ENCODE data around the gene CDC27. TPM values are rescaled to one million over a fixed set of nuclear protein-coding genes. Genes with fewer than 3 reads are reported as not detected.
"Not testable (repeated sequence)": the region's sequence is repeated elsewhere in the genome, so short reads cannot be mapped to it uniquely, and the experiment has no call there.

The CDC27 gene
- total RNA-seq, 4 donors from 2014 or later = 38.7 to 87.6 (median 64.5) TPM

- Histone ChIP-seq H3K4me3 (no peak overlapping the region), H3K4me1 (peaks cover 0 to 37% (median 0%) of the 10 kb centered on the region in 4 donors), H3K9me3 (no peaks in the 10 kb centered on the region), H3K27me3 (no peaks in the 10 kb centered on the region), H3K27ac (no peak overlapping the region), H3K36me3 (peaks cover 0 to 49% (median 2%) of the 10 kb centered on the region in 3 donors)
- no peak for TF ChIP-seq CTCF (IDR thresholded peaks at IDR 0.05)
- no peak for TF ChIP-seq EP300 (IDR thresholded peaks at IDR 0.05)
- TF ChIP-seq POLR2A (IDR thresholded peaks at IDR 0.05) = no peak
- DNase-seq (ENCODE audit: low spot score in 2 of 2) = no peak
- 92 to 96% methylated on average over 2 of the region's 2 CpGs for WGBS, 2 donors
Measured at GRCh38 chr17:47172696-47173565, 16.2 kb downstream of the CDC27 start.

GRCh38 chr17:47170710-47171109, 18.4 kb downstream of the CDC27 start:
- H3K9me3 ChIP-seq = no peaks in the 10 kb centered on the region
- DNase-seq (ENCODE audit: low spot score in 2 of 2) = no peak
- no peak for TF ChIP-seq EP300 (IDR thresholded peaks at IDR 0.05)
- no peak for TF ChIP-seq POLR2A (IDR thresholded peaks at IDR 0.05)
- TF ChIP-seq CTCF (IDR thresholded peaks at IDR 0.05) = no peak
- no peak overlapping the region for H3K27ac ChIP-seq
- peaks cover 0 to 25% (median 0%) of the 10 kb centered on the region in 4 donors for H3K4me1 ChIP-seq
- no peaks in the 10 kb centered on the region for H3K27me3 ChIP-seq
- H3K4me3 ChIP-seq = no peak overlapping the region
- 88 to 92% methylated on average over 4 of the region's 4 CpGs for WGBS, 2 donors
- peaks cover 0 to 52% (median 2%) of the 10 kb centered on the region in 3 donors for H3K36me3 ChIP-seq

- WGBS, 2 donors = 85 to 90% methylated on average over 4 of the region's 4 CpGs
- not testable (repeated sequence) for H3K4me3 ChIP-seq
Measured at GRCh38 chr17:47168896-47169295, 20.2 kb downstream of the CDC27 start.

GRCh38 chr17:47166854-47167253, 22.2 kb downstream of the CDC27 start:
- 90 to 92% methylated on average over 5 of the region's 5 CpGs for WGBS, 2 donors

More at GRCh38 chr17:47168896-47169295, 20.2 kb downstream of the CDC27 start:
- Histone ChIP-seq H3K36me3 (peaks cover 0 to 46% (median 2%) of the 10 kb centered on the region in 3 donors), H3K4me1 (peaks cover 0 to 20% (median 0%) of the 10 kb centered on the region in 4 donors)
- not testable (repeated sequence) for H3K27ac ChIP-seq; DNase-seq (ENCODE audit: low spot score in 2 of 2); H3K9me3 ChIP-seq; H3K27me3 ChIP-seq

GRCh38 chr17:47165137-47165536, 24.0 kb downstream of the CDC27 start:
- H3K4me1 ChIP-seq = peaks cover 0 to 3% (median 0%) of the 10 kb centered on the region in 4 donors
- no peaks in the 10 kb centered on the region for H3K27me3 ChIP-seq
- no peak for TF ChIP-seq CTCF (IDR thresholded peaks at IDR 0.05)
- no peak for TF ChIP-seq POLR2A (IDR thresholded peaks at IDR 0.05)
- TF ChIP-seq EP300 (IDR thresholded peaks at IDR 0.05) = no peak
- no peak overlapping the region for H3K27ac ChIP-seq
- 92 to 94% methylated on average over 2 of the region's 2 CpGs for WGBS, 2 donors
- no peak overlapping the region for H3K4me3 ChIP-seq
- DNase-seq (ENCODE audit: low spot score in 2 of 2) = no peak
- H3K9me3 ChIP-seq = no peaks in the 10 kb centered on the region
- H3K36me3 ChIP-seq = peaks cover 0 to 59% (median 2%) of the 10 kb centered on the region in 3 donors

More at GRCh38 chr17:47166854-47167253, 22.2 kb downstream of the CDC27 start:
- peaks cover 0 to 47% (median 2%) of the 10 kb centered on the region in 3 donors for H3K36me3 ChIP-seq
- DNase-seq (ENCODE audit: low spot score in 2 of 2); H3K9me3 ChIP-seq; H3K27ac ChIP-seq; H3K4me1 ChIP-seq; H3K4me3 ChIP-seq; H3K27me3 ChIP-seq: not testable (repeated sequence)

- TF ChIP-seq CTCF (IDR thresholded peaks at IDR 0.05) (no peak), POLR2A (IDR thresholded peaks at IDR 0.05) (no peak), EP300 (IDR thresholded peaks at IDR 0.05) (no peak)
- H3K4me1 ChIP-seq = peaks cover 0 to 3% (median 0%) of the 10 kb centered on the region in 4 donors
- H3K9me3 ChIP-seq = no peaks in the 10 kb centered on the region
- H3K27ac ChIP-seq = no peak overlapping the region
- H3K27me3 ChIP-seq = no peaks in the 10 kb centered on the region
- WGBS, 2 donors = 95 to 98% methylated on average over 5 of the region's 5 CpGs
- H3K4me3 ChIP-seq = no peak overlapping the region
- H3K36me3 ChIP-seq = peaks cover 0 to 65% (median 2%) of the 10 kb centered on the region in 3 donors
- DNase-seq (ENCODE audit: low spot score in 2 of 2) = no peak
Measured at GRCh38 chr17:47164263-47164662, 24.8 kb downstream of the CDC27 start.

All from tibial nerve (tissue), 4 donors.